Superior temporal gyrus (tissue), 1 donor: ENCODE data around the gene ADAMTSL5.
A peak's percentile ranks its signal among the peaks of the same experiment; 100 is the strongest.
"Not testable (repeated sequence)": the region's sequence is repeated elsewhere in the genome, so short reads cannot be mapped to it uniquely, and the experiment has no call there.

Source experiments
- DNase-seq: peaks from one replicate; pipeline ENCODE4 v3.0.0-alpha.2; 2016; ENCODE audit errors: extremely low spot score

Gene ADAMTSL5

GRCh38 chr19:1511318-1512317, 1.2 kb downstream of the ADAMTSL5 start:
- no peak for DNase-seq

DNA sequence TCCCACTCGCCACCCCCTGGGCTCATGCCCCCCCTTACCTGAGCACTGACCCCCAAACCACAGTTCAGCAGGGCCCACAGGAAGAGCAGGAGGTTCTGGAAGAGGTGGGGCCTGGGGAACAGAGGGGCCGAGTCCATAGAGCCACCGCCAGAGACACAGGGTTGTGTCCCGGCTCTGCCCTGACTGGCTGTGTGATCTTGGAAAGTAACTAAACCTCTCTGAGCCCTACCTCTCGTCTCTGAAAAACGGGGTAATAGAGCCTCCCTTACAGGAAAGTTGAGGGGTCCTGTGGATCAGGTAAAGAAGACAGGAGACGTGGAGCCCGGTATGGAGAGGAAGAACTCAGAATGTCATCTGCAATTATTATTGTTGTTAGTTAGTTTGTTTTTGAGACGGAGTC, 2.0 kb downstream of the ADAMTSL5 start:
- DNase-seq: no peak

- no peak for DNase-seq
Observed at GRCh38 chr19:1510442-1510806, 2.4 kb downstream of the ADAMTSL5 start.

DNA sequence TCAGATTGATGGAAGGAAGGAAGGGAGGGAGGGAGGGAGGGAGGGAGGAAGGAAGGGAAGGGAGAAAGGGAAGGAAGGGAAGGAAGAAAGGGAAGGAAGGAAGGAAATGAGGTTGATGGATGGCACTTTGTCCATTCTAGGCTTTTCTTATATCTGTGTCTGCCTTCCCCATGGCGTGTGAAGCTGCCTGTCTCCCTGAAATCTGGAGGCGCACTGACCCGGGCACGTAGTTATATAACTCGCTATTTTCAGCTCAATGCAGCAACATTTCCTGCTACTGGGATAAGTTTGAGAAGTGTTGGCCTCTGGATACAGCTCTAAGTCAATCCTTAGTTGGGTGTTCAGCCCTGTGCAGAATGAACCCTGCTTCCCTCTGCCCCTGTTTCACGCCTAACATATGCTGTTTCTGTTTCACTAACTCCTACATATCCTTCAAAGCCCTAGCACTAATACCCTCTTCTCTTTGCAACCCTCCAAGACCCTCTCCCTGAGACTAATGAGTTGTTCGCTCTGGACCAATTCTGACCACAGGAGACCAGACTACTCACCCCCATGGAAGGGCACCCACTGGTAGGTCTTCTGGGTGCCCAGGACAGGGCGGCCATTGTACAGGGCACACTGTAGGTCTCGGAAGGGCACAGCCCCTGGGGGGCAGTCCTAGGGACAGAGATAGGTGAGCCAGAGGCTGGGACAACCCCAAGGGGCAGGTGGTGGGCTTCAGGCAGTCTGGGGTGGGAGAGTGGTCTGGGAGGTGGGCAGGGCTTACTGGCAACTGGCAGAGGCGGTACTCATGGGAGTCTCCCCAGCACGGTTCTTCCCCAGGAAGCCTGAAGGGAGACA, 3.0 kb downstream of the ADAMTSL5 start:
- DNase-seq: no peak

GRCh38 chr19:1508507-1508856, 4.3 kb downstream of the ADAMTSL5 start:
- no peak for DNase-seq

DNA sequence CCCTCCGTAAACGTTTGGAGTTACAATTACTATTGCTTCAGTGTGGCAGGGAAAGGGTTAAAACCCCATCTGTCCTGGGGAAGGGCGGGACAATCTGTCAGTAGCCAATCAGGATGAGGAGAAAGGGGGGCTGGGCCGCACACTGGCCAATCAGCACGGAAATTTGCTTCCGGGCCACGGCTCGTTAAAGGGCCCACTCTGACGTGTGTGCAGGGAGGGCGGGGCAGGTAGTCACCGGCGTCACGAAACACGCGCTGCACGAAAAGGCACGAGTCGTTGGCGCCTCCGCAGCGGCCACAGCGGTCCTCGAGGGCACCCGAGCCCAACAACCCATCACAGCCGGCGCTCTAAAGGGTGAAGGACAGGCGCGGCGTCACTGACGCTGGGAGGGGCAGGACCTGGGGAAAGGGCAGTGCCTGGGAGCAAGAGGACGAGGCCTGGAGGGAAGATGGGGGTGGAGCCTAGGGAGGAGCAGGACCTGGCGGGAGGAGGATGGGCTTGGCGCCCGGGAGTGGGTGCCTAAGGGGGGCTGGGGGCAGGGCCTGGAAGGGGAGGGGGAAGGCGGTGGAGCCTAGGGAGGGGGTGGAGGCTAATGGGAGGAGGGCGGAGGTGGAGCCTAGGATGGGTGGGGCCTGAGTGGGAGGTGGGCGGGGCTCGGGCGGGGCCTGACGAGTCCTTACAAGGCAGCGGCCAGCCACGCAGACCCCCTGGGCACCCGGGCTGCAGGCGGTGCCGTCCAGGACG, 4.9 kb downstream of the ADAMTSL5 start:
- DNase-seq: peak; percentile 97

- no peak for DNase-seq
Observed at GRCh38 chr19:1507192-1507660, 5.6 kb downstream of the ADAMTSL5 start.

- DNase-seq: no peak
Observed at GRCh38 chr19:1505991-1506881, 6.6 kb downstream of the ADAMTSL5 start.

DNA sequence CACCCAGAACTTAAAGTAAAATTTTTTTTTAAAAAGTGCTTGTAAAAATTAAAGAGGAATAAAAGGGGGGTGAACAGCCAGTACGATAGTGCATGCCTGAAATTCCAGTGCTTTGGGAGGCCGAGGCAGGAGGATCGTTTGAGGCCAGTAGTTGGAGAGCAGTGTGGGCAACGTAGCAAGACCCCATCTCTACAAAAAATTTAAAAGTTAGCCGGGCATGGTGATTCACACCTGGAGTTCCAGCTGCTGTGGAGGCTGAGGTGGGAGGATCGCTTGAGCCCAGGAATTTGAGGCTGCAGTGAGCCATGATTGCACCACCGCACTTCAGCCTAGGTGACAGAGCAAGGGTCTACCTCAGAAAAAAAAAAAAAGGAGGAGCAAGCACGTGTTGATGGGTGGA, 7.8 kb downstream of the ADAMTSL5 start:
- DNase-seq: no peak

DNA sequence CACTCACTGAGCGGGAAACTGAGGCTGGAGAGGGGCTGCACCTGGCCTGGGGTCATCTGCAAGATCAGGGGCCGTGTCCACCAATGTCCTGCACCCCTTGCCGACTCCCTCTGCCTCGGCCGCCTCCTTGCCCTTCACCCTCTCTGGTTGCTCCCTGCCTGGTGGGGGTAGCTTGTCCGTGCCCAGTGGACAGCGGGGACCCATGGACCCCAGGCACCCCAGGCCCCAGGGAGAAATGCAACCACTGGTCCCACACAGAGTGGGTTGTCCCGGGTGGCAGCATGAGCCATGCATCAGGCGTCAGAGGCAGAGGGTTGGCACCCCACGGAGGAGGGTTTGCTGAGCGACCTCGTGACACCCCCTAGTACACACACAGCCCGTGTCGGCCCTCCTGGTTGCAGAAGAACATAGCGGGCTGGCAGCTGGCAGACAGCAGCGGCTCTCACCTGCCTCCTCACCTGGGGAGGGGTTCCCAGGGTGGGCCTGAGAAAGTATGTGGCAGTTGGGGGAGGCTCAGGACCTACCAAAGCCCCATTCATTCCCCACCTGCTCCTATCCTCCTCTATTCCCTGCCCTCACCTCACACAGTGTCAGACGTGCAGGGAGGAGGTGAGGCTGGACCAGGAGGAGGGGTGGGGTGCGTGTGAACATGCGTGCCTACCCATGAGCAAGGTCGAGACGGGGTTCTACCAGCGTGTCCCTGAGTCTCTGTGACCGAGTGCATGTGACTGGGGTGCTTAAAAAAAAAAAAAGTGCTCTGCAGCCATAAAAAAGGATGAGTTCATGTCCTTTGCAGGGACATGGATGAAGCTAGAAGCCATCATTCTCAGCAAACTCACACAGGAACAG, 8.7 kb downstream of the ADAMTSL5 start:
- DNase-seq: no peak

GRCh38 chr19:1503089-1503924, 9.5 kb downstream of the ADAMTSL5 start:
- DNase-seq: peak; percentile 35

GRCh38 chr19:1502433-1503088, 10.3 kb downstream of the ADAMTSL5 start:
- DNase-seq: no peak

DNA sequence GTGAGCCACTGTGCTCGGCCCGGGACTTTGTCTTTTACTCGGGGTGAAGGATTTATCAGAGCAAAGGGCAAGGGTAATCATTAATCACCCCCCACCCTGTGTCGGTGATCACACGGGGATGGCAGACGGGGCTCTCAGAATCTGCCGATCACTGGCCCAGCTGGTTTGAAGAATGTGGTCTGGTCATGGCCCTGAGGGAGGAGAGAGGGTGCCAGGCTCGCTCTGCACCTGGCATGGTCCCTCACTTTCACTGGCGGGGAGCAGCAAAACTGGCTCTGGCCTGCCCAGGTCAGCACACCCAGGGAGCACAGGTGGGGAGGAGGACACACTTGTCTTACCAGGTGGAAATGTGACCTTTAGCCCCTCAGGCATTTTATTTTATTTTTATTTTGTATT, 11.6 kb downstream of the ADAMTSL5 start:
- no peak for DNase-seq

GRCh38 chr19:1499231-1499630, 13.6 kb downstream of the ADAMTSL5 start:
- not testable (repeated sequence) for DNase-seq

- DNase-seq: no peak
Observed at GRCh38 chr19:1497578-1498235, 15.1 kb downstream of the ADAMTSL5 start.

DNA sequence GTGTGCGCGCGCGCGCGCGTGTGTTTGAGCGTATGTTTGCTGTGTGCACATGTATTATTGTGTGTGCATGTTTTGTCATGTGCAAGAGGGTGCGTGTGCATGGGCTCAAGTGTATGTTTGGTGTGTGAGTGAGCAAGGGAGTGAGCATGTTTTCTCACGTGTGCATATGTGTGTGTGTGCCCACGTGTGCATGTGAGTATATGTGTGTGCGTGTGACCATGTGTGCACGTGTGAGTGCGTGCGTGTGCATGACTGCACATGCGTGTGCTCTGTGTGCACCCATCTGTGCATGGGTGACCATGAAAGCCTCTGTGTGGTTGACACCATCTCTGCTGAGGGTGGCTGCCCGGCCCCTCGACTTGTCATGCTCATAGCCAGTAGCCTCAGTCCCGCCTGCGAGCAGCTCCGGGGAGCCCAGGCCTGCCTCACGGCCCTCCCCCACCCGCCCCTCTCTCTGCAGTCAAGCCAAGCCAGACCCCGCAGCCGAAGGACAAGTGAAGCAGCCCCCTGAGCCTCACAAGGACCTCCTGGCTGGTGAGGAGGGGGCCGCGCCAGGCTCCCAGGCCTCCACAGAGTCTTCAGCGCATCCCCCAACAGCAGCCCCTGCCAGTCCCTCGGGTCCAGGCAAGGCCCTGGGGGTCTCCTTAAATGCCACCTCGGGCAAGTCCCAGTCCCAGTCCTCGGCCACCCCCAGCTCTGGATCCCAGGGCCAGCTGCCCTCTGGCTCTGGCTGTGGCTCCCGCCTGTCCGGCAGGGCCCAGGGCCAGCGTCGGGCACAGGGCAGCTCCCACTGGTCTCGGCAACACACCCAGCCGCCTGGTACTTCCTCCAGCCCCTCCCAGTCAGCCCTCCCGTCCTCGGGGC, 15.9 kb downstream of the ADAMTSL5 start:
- no peak for DNase-seq
